Hepatic stellate cell (primary cell): Measurements from ENCODE around the gene ACOX3.
"Not testable (repeated sequence)": the region's sequence is repeated elsewhere in the genome, so short reads cannot be mapped to it uniquely, and the experiment has no call there.

Experiments used
- DNase-seq: peaks from one replicate; pipeline ENCODE4 v3.0.0; 2011; ENCODE audit warnings: low spot score

Gene ACOX3

DNA sequence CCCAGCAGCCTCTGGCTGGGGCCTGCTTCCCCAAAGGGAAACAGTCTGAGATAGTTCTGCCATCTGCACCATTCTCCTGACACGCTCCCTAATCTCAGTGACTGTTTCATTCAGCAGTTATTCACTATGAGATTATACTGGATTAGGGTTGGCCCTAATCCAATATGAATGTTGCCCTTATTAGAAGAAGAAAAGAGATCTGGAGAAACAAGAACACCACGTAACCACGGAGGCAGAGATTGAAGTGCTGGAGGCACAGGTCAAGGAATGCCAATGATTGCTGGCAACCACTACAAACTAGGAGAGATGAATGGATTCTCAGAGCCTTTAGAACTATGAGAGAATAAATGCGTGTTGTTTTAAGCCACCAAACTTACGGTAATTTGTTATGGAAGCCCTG lies 7.4 kb downstream of the ACOX3 start:
- DNase-seq, result no peak

DNA sequence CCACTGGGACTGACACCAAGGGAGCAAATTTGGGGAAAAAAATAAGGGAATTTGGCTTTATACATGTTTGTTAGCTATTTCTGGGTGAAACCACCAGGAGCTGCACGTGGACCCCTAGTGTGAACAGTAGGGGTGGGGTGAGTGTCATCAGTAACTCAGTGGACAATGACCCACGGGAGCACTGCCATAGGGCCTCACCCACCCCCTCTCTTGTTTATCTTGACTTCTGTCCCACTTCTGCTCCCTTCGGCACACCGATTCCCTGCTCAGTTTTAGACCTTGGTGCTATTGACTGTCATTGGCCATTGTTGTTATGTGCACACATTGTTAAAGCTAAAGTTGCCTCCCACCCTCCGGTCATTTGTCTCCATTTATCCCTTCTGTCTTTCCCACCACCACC lies 9.0 kb downstream of the ACOX3 start:
- DNase-seq, result no peak

DNA sequence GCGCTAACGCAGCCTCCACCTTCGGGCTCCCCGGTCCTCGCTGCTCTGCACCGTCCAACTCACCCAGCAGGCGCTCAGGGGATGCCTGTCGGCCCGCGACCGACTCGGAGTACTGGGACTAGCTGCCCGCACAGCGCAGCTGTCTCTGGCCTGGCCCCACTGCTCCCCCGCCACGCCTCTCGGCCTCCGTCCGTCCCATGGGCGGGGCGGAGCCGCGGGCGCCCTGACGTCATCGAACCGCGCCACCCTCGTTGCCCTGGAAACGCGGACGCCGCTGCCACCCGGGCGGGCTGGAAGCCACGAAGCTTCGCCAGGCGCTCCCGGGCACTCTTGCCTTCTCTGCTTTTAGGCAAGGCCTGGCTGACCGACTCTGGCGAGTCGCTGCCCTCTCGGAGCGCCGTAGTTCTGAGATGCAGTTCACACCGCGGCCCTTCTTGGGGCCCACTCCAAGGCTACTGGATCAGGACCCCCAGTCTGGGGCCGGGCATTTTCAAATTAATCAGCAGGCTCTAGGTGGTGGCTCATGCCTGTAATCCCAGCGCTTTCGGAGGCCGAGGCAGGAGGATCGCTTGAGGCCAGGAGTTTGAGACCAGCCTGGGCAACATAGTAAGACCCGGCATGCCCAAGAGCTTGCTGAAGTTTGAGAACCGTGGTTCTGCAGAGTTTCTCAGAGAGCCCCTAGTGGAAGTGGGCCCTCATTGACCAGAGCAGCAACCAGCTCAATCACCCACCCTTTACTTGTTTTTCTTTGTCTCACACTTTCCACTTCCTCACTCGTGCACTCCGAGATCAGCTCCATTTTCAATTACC lies 12.0 kb downstream of the ACOX3 start:
- DNase-seq, result peak; percentile 93

DNA sequence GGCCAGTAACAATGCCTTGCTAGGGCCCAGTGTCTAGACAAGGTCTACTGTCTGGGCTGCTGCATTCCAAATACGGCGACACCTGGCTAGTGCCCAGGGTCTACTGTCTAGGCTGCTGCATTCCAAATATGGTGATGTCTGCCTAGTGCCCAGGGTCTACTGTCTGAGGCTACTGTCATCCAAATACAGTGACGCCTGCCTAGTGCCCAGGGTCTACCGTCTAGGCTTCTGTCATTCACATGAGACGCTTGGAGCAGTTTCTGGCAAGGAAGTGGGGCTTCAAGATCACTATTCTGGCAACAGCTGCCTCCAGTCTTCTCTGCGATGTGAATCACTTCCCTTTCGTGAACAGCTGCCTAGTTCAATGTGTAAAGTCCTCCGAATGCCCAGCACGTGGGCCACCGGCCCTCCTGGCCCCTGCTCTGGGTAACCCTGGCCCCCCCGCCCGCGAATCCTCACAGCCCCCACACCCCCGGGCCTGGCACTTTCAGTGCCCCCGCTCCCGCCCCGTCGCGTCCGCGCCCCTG lies 12.7 kb downstream of the ACOX3 start:
- DNase-seq, result peak; percentile 44

DNA sequence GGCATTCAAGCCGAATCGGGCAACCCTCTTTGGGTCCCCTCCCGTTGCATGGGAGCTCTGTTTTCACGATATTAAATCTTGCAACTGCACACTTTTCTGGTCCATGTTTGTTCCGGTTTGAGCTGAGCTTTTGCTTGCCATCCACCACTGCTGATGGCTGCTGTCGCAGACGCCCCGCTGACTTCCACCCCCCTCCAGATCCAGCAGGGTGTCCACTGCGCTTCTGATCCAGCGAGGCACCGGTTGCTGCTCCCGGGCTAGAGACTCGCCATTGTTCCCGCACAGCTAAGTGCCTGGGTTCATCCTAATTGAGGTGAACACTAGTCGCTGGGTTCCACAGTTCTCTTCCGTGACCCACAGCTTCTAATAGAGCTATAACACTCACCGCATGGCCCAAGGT lies 13.3 kb downstream of the ACOX3 start:
- DNase-seq, result no peak

DNA sequence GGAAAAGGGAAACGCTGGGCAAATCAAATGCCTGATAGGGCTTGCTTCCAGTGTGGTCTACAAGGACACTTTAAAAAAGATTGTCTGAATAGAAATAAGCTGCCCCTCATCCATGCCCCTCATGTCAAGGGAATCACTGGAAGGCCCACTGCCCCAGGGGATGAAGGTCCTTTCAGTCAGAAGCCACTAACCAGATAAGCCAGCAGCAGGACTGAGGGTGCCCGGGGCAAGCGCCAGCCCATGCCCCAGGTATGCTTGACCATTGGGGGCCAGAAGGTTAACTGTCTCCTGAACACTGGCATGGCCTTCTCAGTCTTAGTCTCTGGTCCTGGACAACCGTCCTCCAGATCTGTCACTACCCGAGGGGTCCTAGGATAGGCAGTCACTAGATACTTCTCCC lies 17.7 kb downstream of the ACOX3 start:
- DNase-seq, result no peak

DNA sequence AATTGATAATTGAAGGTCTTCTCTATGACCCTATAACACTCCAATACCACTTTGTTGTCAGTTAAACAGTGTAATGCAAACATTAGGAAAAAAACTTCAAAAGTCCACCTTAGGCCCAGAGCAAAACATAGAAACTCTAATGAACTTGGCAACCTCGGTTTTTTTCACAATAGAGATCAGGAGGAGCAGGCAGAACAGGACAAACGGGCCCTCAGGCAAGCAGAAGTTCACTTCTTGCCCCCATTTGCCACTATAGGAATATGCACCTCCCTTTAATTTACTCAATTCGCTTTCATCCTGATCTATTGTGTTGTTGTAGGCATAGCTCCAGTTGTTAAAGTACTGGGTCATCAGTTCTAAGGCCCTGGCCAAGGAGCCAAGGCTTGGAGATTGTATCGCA lies 18.2 kb downstream of the ACOX3 start:
- no peak for DNase-seq

DNA sequence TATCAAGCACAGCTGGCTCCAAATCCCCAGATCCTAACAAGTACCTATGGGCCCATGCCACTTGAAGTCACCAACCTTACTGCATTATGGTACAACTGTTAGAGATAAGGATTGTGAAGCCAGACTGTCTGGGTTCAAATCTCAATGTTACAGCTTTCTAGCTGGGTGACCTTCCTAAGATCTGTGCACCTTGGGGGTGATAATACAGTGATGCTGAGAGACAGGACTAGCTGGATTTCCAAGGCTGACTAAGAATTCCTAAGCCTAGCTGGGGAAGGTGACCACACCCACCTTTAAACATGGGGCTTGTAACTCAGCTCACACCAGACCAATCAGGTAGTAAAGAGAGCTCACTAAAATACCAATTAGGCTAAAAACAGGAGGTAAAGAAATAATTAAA lies 20.4 kb downstream of the ACOX3 start:
- DNase-seq, result not testable (repeated sequence)

DNA sequence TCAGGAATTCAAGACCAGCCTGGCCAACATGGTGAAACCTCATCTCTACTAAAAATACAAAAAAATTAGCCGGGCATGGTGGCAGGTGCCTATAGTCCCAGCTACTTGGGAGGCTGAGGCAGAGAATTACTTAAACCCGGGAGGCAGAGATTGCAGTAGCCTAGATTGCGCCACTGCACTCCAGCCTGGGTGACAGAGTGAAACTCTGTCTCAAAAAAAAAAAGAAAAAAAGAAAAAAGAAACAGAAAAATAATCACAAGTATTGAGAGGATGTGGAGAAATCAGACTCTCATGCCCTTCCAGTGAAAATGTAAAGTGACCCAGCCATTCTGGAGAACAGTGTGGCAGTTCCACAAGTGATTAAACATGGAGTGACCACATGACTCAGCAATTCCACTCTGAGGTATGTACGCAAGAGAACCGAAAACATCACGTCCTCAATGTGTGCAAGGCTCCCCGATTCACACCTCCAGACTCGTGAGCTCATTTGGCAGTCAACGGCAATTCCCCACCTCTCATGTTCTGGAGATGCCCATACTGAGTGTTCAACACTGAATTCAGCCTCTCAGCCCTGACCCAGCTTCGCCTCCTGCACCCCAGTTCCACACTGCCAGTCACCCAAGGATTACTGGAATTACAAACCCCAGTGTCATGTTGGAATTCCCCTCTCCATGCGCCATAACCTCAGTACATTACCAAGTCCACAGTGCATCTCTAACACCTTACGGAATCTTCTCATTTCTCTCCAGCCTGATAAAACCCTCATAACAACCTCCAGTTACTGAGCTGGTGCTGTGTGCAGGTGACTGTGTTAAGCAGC lies 21.1 kb downstream of the ACOX3 start:
- DNase-seq, result no peak

DNA sequence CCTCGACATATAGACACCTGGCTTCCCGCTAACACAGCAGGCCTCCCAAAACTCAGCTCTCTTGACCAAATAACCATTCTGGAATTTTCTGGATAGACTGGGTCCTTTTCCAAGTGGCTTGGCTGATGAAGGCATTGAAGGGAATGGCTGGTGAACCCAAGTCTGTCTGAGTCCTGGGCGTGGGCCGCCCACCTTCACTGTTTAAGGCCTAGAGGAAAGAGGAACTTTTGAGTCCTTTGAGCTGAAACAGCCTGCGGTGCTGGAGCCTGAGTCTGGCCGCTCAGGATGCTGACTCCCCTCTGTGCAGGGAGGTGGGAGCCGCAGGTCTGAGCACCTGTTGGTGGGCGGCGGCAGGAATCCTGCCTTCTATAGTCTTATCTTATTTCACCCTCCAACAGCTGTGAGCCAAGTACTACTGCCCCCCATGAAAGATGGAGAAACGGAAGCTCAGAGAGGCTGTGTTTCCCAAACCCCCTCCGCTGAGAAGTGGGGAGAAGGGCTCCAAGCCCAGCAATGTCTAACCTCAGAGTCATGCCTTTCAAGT lies 23.4 kb downstream of the ACOX3 start:
- DNase-seq, result no peak

DNA sequence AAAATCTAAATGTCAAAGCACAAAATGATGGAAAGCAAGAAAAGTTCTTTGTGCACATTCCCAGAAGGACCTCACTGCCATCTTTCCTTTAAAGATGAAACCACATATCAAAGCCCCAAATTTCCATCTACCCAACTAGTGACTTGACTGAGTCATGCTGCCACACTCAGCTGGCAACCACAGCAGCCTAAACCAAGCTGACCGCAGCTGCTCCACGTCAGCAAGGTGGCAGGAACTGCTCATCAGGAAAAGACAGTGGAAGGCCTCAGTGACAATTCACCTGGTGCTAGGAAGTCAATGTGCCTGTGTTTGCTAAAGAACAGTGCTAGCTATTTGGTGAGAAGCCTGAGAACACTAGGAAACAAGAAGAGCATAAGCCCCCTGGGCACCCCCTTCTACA lies 26.1 kb downstream of the ACOX3 start:
- no peak for DNase-seq

DNA sequence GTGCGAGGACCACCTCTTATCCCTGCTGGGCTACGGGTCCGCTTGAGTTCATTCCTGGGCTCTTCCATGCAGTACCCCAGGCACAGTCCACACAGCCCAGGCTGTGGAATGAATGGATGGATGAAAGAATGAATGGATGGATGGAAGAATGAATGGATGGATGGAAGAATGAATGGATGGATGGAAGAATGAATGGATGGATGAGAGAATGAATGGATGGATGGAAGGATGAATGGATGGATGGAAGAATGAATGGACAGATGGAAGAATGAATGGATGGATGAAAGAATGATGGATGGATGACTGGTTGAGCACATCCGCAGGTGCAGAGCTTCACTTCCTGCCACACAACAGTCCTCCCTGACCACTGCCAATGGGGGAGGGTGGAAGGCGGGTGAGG lies 28.2 kb downstream of the ACOX3 start:
- DNase-seq, result no peak

DNA sequence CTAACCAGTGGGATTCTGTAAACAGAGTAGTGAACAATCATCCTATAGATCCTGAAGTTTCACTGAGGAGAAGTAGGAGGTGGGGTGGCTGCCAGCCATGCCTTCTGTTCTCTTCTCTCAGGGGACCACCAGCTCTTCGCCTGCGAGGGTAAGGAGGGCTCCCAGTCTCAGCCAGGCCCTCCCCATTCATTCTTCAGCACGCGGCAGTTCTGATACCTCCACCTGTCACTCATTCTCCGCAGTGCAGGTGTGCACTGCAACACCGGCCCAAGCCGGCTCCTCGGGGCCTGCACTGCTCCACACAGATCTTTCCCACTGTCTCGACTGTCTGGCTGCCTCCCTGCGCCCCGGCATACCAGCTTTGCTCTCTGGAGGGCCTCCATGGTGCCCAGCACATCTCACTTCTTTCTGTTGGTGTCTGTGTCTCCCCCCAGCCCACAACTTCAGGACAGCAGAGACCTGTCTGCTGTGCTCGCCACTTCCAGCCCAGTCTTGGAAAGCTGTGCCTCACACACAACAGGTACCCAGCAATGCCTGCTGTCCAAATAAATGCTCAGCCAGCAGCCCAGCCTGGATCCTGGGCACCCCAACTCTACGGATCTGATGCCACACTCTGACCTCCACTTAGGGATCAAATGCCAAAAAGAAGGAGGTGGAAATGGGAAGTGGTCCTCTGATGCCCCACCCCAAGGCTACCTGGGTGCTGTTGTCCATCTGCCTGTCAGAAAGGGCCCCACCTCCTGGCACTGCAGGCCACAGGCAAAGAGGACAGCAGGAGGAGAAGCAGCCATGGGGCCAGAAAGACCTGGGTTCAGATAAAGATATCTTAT lies 29.0 kb downstream of the ACOX3 start:
- no peak for DNase-seq

DNA sequence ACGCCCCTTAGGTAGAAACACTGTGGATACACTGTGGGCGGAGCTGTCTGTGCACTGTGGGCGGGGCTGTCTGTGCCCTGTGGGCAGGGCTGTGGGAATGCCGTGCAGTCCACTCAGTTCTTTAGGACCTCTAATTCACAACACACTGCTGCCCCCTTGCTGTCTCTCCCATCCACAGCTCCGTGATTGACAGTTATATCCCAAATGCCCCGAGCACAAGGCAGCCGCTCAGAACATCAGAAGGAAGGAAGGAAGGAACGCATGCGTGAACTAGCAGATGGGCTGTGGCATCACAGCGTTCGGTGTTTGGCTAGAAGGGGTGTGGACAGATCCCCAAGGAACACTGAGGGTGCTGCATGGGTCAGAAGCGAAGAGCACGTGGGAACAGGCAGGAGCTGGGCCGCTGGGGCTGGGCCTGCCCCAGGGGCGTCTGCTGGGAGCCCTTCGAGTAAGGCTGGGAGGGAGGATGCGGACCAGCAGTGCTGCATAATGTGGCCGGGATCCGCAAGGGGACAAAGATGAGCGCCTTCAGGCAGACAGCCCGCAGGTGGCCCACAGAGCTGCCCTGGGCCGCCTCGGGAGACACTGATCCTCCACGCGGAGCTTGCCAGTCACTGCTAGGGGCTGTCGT lies 29.8 kb downstream of the ACOX3 start:
- peak; percentile 65 for DNase-seq

DNA sequence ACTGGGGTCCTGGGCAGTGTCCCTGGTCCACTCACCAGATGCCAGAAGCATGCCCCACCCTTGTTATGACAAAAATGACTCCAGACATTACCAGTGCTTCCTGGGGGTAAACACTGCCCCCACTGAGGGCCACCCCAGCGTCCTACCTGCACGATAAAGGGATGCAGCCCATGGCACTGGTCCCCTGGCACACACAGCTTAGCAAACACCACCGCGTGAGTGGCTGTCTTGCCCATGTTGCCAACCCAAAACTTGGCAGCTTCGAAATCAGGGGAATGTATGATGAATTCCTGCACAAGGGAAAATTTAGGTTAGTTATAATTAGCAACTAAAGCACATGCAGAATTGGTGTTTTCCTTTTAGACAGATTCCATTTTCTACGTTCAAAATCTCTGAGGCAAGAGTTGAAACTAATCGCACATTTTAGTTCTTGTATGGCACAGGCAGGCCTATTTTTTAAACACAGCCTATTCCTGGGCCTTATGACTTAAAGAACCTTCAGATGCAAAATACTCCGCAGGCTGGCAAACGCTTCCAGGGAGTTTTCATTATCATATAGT lies 30.4 kb downstream of the ACOX3 start:
- no peak for DNase-seq

DNA sequence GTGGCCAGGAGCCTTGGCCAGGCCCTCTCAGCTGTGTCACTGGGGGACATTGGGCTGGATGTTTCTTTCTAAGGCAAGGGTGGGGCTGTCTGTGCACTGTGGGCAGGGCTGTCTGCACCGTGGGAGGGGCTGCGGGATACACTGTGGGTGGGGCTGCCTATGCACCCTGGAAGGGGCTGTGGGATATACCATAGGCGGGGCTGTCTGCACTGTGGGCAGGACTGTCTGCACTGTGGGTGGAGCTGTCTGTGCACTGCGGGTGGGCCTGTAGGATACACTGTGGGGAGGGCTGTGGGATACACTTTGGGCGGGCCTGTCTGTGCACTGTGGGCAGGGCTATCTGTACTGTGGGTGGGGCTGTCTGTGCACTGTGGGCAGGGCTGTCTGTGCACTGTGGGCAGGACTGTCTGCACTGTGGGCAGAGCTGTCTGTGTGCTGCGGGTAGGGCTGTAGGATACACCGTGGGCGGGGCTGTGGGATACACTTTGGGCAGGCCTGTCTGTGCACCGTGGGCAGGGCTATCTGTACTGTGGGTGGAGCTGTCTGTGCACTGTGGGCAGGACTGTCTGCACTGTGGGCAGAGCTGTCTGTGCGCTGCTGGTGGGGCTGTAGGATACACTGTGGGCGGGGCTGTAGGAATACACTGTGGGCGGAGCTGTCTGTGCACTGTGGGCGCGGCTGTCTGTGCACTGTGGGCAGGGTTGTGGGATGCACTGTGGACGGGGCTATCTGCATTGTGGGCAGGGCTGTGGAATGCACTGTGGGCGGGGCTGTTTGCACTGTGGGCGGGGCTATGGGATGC lies 31.1 kb downstream of the ACOX3 start:
- DNase-seq, result no peak

DNA sequence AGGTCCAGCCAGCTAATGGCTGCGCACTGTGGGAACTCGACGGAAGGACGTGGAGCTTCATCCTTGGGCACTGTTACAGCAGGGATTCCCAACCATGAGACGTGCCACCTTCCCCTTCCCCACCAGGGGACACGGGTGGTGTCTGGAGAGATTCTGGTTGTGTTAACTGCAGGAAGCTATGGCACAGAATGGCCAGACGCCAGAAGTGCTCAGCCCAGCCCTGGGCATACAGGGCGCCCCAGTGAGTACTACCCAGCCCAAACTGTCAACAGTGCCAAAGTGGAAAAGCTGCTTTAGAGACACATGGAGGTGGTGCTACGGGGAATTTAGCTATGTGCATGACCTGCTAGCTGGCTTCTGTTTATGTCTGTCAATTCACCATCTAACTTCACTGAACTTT lies 32.8 kb downstream of the ACOX3 start:
- DNase-seq, result no peak

DNA sequence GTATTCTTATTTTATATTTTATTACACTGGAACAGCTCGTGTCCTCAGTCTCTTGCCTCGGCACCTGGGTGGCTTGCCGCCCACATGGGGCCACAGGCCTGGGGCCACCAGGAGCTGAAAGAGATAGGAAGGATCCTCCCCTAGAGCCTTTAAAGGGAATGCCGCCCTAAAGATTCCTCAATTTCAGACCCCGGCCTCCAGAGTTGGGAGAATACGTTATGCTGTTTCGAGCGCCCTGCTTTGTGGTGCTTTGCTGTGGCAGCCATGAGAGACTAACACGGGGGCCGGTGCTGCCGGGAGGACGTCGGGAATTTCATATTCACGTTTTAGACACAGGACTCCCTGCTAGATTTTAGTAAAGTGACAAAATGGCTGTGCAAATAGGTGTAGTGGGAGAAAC lies 33.2 kb downstream of the ACOX3 start:
- DNase-seq, result no peak

DNA sequence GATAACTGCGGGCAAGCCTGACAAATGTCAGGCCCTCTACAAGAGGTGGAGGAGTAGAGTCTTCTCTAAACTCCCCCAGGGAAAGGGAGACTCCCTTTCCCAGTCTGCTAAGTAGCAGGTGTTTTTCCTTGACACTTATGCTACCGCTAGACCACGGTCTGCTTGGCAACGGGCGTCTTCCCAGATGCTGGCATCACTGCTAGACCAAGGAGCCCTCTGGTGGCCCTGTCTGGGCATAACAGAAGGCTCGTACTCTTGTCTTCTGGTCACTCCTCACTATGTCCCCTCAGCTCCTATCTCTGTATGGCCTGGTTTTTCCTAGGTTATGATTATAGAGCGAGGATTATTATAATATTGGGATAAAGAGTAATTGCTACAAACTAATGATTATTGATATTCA lies 33.6 kb downstream of the ACOX3 start:
- DNase-seq, result not testable (repeated sequence)

DNA sequence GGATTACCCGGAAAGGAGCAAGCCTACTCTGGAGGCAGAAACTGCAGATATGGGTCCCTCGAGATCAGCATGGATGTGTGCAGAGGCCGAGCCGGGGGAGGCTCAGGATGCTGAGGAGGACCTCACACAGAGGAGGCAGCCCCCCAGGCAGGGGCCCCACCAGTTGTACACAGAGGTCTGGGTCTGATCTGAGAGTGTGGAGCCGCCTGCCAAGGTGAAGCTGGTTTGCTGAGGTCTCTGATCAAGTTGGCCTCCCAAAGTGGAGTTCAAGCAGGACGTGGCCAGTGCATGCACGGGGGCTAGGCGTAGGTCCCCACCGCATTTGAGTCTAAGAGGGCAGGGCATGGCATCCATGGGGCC lies 35.0 kb downstream of the ACOX3 start:
- DNase-seq, result no peak
